ENCODE data around the gene SENP6.

The SENP6 gene

DNA sequence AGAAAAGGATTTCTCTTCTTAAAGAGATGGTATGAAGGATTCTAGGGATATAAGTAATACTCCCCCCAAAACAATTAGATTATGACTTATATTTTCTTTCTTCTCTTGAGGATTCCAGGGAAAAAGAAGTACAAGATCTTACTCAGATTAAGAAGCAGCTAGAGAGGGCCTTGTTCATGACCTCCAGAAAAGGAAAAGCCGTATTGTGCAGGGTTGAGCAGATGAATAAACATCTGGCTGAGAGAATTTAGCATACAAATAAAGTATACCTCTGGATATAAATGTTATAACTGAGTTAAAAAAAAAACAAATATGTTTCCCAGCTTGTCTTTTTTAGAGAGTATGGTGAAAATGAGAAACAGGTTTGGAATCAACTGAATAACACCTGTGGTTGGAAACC lies 158.6 kb downstream of the SENP6 start:
- Histone ChIP-seq H3K9ac (ENCODE audit: low read length) (no peak overlapping the region), H3K4me3 (ENCODE audit: low read length) (no peak overlapping the region), H3K27me3 (ENCODE audit: control insufficient read depth, insufficient read depth, low read length) (no peaks in the 10 kb centered on the region), H3K9me3 (ENCODE audit: control insufficient read depth, low read length) (no peaks in the 10 kb centered on the region), H3K4me1 (ENCODE audit: control insufficient read depth, insufficient read depth, low read length) (peaks cover 17% of the 10 kb centered on the region), H3K36me3 (ENCODE audit: control insufficient read depth, insufficient read depth, low read length) (no peaks in the 10 kb centered on the region)

DNA sequence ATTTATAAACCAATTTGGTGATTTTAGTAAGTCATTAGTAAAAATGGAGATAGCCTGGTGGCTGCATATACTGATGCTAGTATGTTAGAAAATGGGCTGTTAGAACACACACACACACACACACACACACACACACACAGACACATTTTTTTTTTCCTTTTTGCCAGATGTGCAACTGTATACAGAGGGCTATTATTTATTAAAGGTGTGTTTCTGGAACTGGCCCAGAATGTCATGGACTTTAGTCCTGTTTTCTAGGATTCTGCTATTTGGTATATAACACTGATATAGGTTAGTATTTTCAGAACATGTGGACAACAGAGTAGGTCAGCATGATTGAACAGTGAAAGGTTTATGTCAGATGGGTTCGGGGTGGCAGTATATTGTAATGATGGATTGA lies 159.8 kb downstream of the SENP6 start:
- Histone ChIP-seq H3K9me3 (ENCODE audit: control insufficient read depth, low read length) (no peaks in the 10 kb centered on the region), H3K9ac (ENCODE audit: low read length) (no peak overlapping the region), H3K36me3 (ENCODE audit: control insufficient read depth, insufficient read depth, low read length) (no peaks in the 10 kb centered on the region), H3K27me3 (ENCODE audit: control insufficient read depth, insufficient read depth, low read length) (no peaks in the 10 kb centered on the region), H3K4me3 (ENCODE audit: low read length) (no peak overlapping the region), H3K4me1 (ENCODE audit: control insufficient read depth, insufficient read depth, low read length) (peaks cover 17% of the 10 kb centered on the region)

DNA sequence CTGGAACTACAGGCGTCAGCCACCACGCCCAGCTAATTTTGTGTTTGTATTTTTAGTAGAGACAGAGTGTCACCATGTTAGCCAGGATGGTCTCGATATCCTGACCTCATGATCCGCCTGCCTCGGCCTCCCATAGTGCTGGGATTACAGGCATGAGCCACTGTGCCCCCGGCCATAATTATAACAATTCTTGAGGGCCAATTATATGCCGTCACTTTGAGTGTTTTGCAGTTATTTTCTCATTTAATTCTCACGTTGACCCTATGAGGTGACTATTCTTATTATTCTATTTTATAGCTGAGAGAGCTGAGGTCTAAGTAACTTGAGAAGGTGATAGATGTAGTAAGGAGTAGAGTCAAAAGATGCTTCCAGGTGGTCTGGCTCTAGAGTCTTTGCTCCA lies 160.4 kb downstream of the SENP6 start:
- H3K4me1 ChIP-seq (ENCODE audit: control insufficient read depth, insufficient read depth, low read length), result peaks cover 17% of the 10 kb centered on the region
- no peaks in the 10 kb centered on the region for H3K36me3 ChIP-seq (ENCODE audit: control insufficient read depth, insufficient read depth, low read length)
- H3K9me3 ChIP-seq (ENCODE audit: control insufficient read depth, low read length), result no peaks in the 10 kb centered on the region
- H3K27me3 ChIP-seq (ENCODE audit: control insufficient read depth, insufficient read depth, low read length), result no peaks in the 10 kb centered on the region
- H3K9ac ChIP-seq (ENCODE audit: low read length), result no peak overlapping the region
- no peak overlapping the region for H3K4me3 ChIP-seq (ENCODE audit: low read length)

DNA sequence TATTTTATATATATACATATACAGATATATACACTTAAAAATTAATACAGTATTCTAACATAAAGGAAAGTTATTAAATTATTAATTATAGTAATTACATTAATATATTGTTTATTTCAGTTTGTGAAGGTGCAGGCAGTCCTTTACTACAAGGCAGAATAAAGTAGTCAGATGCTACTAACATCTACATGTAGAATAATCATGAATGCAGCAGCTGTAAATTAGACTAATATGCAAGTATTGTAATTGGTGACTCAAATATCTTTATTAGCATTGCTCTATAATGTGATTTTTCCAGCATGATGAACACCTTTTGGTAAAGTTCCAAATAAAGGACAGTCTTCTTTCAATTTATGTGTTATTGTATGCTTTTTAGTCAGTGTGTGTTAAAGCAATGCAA lies 164.7 kb downstream of the SENP6 start:
- Histone ChIP-seq H3K4me1 (ENCODE audit: control insufficient read depth, insufficient read depth, low read length) (peaks cover 6% of the 10 kb centered on the region), H3K9me3 (ENCODE audit: control insufficient read depth, low read length) (no peaks in the 10 kb centered on the region), H3K4me3 (ENCODE audit: low read length) (no peak overlapping the region), H3K27me3 (ENCODE audit: control insufficient read depth, insufficient read depth, low read length) (no peaks in the 10 kb centered on the region), H3K36me3 (ENCODE audit: control insufficient read depth, insufficient read depth, low read length) (no peaks in the 10 kb centered on the region), H3K9ac (ENCODE audit: low read length) (no peak overlapping the region)

Measured in mucosa of stomach (tissue), 1 donor.